Fibroblast of upper back skin (primary cell): Measurements from ENCODE around the gene ANTXRL.
"Not testable (repeated sequence)": the region's sequence is repeated elsewhere in the genome, so short reads cannot be mapped to it uniquely, and the experiment has no call there.

Source experiments
- DNase-seq: peaks from one replicate; pipeline ENCODE4 v3.0.0-alpha.2; 2013

Gene ANTXRL

DNA sequence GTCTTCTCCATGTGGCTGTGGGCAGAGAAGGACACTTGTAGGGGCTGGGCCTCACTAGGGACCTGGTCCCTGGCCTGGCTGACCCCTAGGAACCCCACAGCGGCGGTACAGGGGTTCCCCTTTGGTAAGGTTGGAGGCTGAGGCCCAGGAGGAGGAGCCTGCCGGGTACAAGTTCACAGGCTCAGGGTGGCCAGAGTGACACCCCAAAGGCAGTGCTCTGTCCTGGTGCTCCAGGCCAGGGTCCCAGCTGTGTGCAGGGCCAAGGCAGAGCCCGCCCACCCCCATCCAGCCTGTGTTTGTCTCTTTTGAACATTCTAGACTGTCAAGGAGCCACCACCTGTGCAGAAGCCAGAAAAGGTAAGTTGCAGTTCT is 23.3 kb downstream of the ANTXRL start:
- no peak for DNase-seq

GRCh38 chr10:46310851-46311250 is 24.1 kb downstream of the ANTXRL start:
- no peak for DNase-seq

DNA sequence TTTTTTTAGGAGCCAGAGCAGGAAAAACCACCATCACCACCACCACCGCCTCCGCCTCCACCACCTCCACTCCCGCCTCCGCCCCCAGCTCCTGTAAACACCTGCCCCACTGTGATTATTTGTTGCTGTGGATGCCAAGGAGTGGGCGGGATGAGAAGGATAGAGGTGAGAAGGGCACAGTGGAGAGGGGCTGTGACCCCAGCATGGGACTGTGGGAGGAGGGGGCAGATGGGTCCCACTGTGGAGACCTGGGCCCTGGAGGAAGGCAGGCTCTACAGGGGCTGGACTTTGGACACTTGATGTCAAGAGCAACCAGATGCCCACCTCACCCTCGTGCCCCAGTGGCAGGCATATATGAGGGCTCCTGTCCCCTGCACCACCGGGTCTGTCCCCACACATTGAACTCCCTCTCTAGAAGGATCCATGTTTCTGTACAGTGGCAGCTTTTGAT is 24.7 kb downstream of the ANTXRL start:
- DNase-seq: no peak

DNA sequence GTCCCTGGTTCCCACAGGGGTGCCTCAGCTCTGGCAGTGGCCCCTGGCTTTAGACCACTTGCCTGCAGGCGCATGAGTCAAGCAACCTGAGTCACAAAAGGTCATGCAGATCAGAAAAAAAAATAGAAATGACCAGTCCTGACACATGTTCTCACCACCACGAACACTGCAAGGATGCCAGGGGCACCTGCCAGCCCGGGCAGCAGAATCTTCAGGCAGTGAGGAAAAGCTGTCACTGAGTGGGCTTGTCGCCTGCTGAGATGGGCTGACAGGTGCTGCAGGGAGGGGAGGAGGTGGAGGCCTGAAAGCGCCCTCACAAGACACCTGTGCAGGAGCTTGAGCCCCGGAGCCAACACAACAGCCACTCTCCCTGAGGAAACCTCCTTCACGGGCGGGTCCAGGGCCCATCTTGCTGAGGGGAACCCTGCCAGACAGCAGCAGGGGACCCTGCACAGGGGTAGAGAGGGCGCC is 25.2 kb downstream of the ANTXRL start:
- not testable (repeated sequence) for DNase-seq

DNA sequence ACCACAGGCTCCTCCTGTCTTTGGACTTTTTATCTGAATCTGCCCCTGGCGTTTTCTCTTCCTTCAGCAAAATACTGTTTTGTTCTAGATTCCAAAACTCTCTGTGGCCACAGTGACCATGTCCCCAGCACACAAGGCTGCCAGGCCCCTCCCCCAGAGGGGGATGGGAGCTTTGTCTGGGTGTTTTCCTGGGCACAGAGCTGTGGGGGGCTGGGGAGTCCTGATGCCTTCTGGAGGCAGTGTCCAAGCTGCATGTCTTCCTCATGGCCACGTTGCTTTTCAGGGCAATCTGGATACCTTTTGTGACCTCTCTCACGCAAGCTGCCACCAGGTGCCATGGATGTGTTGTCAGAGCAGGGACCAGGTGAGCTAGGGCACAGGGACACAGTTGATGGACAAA is 26.2 kb downstream of the ANTXRL start:
- no peak for DNase-seq

DNA sequence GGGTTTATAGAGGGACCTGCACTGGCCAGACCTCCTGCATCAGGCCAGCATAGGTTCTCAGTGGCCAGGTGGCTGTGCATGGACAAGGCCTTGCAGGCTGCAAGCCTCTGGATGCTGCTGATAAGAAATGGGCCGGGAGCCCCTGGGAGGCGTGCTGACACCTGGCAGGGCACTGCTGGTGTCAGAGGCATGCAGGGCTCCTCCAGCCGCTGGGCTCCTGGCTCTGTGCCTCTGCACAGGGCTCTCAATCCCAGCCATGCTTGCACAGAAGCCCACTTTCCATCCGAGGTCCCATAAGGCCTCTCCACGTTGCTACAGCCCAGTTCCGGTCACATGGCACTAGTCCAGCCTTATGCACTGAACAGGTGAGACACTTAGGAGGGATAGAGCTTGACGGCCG is 27.3 kb downstream of the ANTXRL start:
- DNase-seq: no peak

GRCh38 chr10:46315071-46315860 is 28.5 kb downstream of the ANTXRL start:
- DNase-seq: peak; percentile 10

- no peak for DNase-seq
Observed at GRCh38 chr10:46317370-46317769, 30.6 kb downstream of the ANTXRL start.

- DNase-seq: no peak
Observed at GRCh38 chr10:46317889-46318288, 31.1 kb downstream of the ANTXRL start.

DNA sequence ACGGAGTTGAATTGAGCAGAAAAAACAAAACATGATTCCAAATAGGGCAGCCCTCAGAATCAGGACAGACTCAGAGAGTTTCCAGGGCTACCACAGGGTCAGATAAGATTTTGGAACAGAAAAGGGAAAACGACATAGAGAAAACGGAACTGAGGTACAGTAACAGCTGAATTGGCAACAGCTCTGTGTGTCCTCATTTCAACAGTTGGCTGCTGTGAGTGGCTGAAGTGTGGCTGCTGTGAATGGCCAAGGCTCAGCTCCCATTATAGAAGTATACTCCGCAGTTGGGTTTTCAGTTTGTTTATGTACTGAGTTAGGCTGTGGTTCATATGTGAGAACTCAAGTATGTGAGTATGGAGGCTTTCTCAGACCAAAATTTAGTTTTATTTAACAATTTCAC is 32.0 kb downstream of the ANTXRL start:
- DNase-seq: no peak

- DNase-seq: no peak
Observed at GRCh38 chr10:46319389-46319788, 32.6 kb downstream of the ANTXRL start.

- no peak for DNase-seq
Observed at GRCh38 chr10:46321770-46322169, 35.0 kb downstream of the ANTXRL start.

- DNase-seq: no peak
Observed at GRCh38 chr10:46323176-46323575, 36.4 kb downstream of the ANTXRL start.

GRCh38 chr10:46325021-46325420 is 38.2 kb downstream of the ANTXRL start:
- DNase-seq: no peak

DNA sequence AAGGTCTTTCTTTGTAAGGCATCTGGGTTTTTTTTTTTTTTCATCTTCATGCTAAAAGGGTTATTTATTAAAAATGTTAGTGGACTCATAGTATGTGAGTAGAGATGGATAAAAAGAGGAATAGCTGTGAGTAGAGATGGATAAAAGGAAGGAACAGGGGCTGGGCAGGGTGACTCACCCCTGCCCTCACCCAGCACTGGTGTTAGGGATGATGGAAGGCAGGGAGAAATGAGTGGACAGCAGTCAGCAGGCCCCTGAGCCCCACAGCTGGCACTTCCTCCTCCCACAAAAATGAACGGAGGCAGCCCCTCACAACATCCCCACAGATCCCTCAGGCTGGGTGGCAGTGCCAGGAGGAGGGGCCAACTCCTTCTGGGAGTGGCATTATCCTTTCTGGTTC is 39.3 kb downstream of the ANTXRL start:
- no peak for DNase-seq

DNA sequence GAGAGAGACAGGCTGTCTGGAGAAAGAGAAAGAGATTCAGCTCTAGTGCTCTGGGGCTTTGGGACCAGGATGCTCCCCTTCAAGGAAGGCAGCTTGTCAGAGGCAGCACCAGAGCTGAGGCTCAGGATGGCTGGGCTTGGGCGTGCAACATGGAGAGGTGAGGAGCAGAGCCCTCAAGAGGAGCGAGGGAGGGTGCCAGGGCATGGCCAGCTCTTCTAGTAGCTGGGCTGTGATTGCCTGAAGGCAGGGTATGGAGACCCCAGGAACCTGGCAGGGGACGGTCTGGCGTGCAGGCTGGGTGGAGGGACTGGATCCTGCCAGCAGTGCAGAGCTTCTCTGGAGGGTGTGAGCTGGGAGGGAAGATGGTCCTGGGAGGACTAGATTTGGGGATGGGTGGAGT is 40.2 kb downstream of the ANTXRL start:
- no peak for DNase-seq

- DNase-seq: no peak
Observed at GRCh38 chr10:46327685-46328084, 40.9 kb downstream of the ANTXRL start.

- no peak for DNase-seq
Observed at GRCh38 chr10:46328853-46329689, 42.3 kb downstream of the ANTXRL start.

DNA sequence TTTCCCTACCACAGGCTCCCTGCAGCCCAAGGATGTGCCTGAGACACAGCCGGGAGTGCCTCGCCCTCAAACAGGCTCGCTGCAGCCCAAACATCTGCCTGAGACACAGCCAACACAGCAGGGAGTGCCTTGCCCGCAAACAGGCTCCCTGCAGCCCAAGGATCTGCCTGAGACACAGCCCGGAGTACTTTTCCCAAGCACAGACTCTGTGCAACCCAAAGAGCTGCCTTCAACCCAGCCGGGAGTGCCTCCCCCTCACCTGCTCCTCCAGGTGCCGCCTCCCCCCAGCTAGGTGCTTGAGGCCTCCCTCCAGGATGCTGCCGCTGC is 42.9 kb downstream of the ANTXRL start:
- DNase-seq: no peak

DNA sequence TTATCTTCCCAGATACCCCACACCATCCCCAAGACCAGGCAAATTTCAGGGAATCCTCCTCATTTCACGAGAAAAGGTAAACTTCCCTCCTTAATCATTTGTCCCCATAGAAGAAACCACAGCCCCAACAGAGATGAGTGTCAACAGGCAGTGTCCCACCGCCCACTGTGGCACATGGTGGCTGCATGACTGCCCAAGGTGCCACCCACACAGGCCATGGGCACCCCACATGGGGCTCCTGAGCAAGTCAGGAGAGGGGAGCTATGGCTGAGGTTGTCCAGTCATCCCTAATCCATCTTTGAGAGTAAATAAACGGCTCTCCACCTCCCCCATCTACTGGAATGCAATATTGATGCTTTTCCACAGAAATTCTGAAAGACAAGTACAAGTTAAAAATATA is 44.1 kb downstream of the ANTXRL start:
- no peak for DNase-seq

- DNase-seq: peak; percentile 4
Observed at GRCh38 chr10:46365484-46365883, 78.7 kb downstream of the ANTXRL start.

GRCh38 chr10:46367209-46367608 is 80.4 kb downstream of the ANTXRL start:
- not testable (repeated sequence) for DNase-seq

DNA sequence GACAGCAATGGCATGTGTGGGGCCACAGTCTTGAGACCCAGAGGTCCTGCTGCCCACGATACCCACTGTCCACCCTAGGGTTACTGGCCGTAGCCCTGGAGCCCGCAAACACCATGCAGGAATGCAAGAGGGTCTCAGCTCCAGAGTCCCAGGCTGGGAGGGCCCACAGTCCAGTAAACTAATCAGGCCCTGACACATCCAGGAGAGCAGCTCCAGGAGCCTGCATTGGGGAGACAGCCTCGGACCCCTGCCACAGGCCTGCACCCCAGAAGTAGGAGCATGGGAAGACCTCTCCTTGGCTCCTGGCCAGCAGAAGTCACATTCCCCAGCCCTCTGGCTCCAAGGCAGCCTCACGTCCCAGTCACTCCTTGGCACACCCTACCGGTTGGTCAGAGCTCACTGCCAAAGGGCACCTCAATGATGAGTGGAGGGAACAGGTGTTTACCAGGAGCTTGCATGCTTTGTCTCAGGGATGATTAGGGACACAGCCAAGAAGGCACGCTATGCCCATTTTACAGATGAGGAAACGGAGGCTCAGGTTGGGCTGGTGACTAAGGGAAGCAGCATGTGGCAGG is 81.0 kb downstream of the ANTXRL start:
- DNase-seq: not testable (repeated sequence)

GRCh38 chr10:46368956-46369355 is 82.2 kb downstream of the ANTXRL start:
- DNase-seq: not testable (repeated sequence)
